Epithelial cell of esophagus (primary cell): ENCODE results near the gene PKDREJ.
A peak's percentile ranks its signal among the peaks of the same experiment; 100 is the strongest.
"Not testable (repeated sequence)": the region's sequence is repeated elsewhere in the genome, so short reads cannot be mapped to it uniquely, and the experiment has no call there.

Source experiments
- DNase-seq: peaks from one replicate; pipeline ENCODE4 v3.0.0; 2010; ENCODE audit warnings: low read depth
- H3K4me3 ChIP-seq: 2 replicates; pipeline ENCODE4 v1.5.1; 2011; ENCODE audit warnings: mild to moderate bottlenecking, low read length, control low read depth
- CTCF ChIP-seq: IDR thresholded peaks from 2 replicates; pipeline ENCODE4 v1.5.1; 2011; ENCODE audit warnings: low read depth, mild to moderate bottlenecking, low read length, control low read depth, inconsistent platforms; ENCODE audit not compliant: insufficient read depth; ENCODE audit errors: missing control alignments

PKDREJ gene

GRCh38 chr22:46263216-46263590, at the start of gene PKDREJ:
TSS of gene PKDREJ (minus strand) at chr22:46263343. CDS start at chr22:46263322, 21 bp downstream.
- DNase-seq: no peak

GRCh38 chr22:46312848-46313247, 49.7 kb upstream of the PKDREJ start:
- not testable (repeated sequence) for H3K4me3 ChIP-seq, DNase-seq

More at GRCh38 chr22:46263216-46263590, at the start of gene PKDREJ:
- no peak within 1 kb of the TSS for H3K4me3 ChIP-seq
- TF ChIP-seq CTCF: no peak

GRCh38 chr22:46312056-46312455, 48.9 kb upstream of the PKDREJ start:
- no peak overlapping the region for H3K4me3 ChIP-seq
- no peak for TF ChIP-seq CTCF
- no peak for DNase-seq

GRCh38 chr22:46309526-46310085, 46.5 kb upstream of the PKDREJ start:
- H3K4me3 ChIP-seq: no peak overlapping the region
- no peak for DNase-seq
- no peak for TF ChIP-seq CTCF

- DNase-seq: peak; percentile 23
- H3K4me3 ChIP-seq: no peak overlapping the region
- no peak for TF ChIP-seq CTCF
These were observed 45.3 kb upstream of the PKDREJ start for GRCh38 chr22:46308283-46308988.

- H3K4me3 ChIP-seq: no peak overlapping the region
- no peak for TF ChIP-seq CTCF
- peak; percentile 30 for DNase-seq
These were observed 40.3 kb upstream of the PKDREJ start for GRCh38 chr22:46303347-46303965.

- TF ChIP-seq CTCF: no peak
- H3K4me3 ChIP-seq: no peak overlapping the region
- no peak for DNase-seq
These were observed 37.3 kb upstream of the PKDREJ start for GRCh38 chr22:46300491-46300890.
